ENCODE data around the gene GCNA.

GCNA gene

GRCh38 chrX:71534773-71535544 lies 43.3 kb upstream of the GCNA start:
- no peak for TF ChIP-seq CTCF (IDR thresholded peaks at IDR 0.05; ENCODE audit: borderline replicate concordance, control extremely low read depth, extremely low read depth, insufficient read depth, missing control alignments)
- no peak for DNase-seq (ENCODE audit: low spot score)
- in situ Hi-C loops (cut with MboI; ENCODE audit: low sequenced_read_pairs, unreplicated experiment): no loop called here

GRCh38 chrX:71536285-71536684 lies 42.0 kb upstream of the GCNA start:
- DNase-seq (ENCODE audit: low spot score): no peak
- no peak for TF ChIP-seq CTCF (IDR thresholded peaks at IDR 0.05; ENCODE audit: borderline replicate concordance, control extremely low read depth, extremely low read depth, insufficient read depth, missing control alignments)
- in situ Hi-C loops (cut with MboI; ENCODE audit: low sequenced_read_pairs, unreplicated experiment): no loop called here

GRCh38 chrX:71537743-71538142 lies 40.5 kb upstream of the GCNA start:
- in situ Hi-C loops (cut with MboI; ENCODE audit: low sequenced_read_pairs, unreplicated experiment): no loop called here
- no peak for TF ChIP-seq CTCF (IDR thresholded peaks at IDR 0.05; ENCODE audit: borderline replicate concordance, control extremely low read depth, extremely low read depth, insufficient read depth, missing control alignments)
- no peak for DNase-seq (ENCODE audit: low spot score)

- in situ Hi-C loops (cut with MboI; ENCODE audit: low sequenced_read_pairs, unreplicated experiment): no loop called here
- TF ChIP-seq CTCF (IDR thresholded peaks at IDR 0.05; ENCODE audit: borderline replicate concordance, control extremely low read depth, extremely low read depth, insufficient read depth, missing control alignments): no peak
- no peak for DNase-seq (ENCODE audit: low spot score)
Observed at GRCh38 chrX:71540801-71541200, 37.4 kb upstream of the GCNA start.

- TF ChIP-seq CTCF (IDR thresholded peaks at IDR 0.05; ENCODE audit: borderline replicate concordance, control extremely low read depth, extremely low read depth, insufficient read depth, missing control alignments): no peak
- in situ Hi-C loops (cut with MboI; ENCODE audit: low sequenced_read_pairs, unreplicated experiment): no loop called here
- DNase-seq (ENCODE audit: low spot score): no peak
Observed at GRCh38 chrX:71541210-71542022, 36.8 kb upstream of the GCNA start.

GRCh38 chrX:71542411-71542810 lies 35.8 kb upstream of the GCNA start:
- in situ Hi-C loops (cut with MboI; ENCODE audit: low sequenced_read_pairs, unreplicated experiment): no loop called here
- TF ChIP-seq CTCF (IDR thresholded peaks at IDR 0.05; ENCODE audit: borderline replicate concordance, control extremely low read depth, extremely low read depth, insufficient read depth, missing control alignments): no peak
- DNase-seq (ENCODE audit: low spot score): no peak

All from GM13976 (cell line).